IPS-20b (cell line): Measurements from ENCODE around the gene TLL1.

Experiments
- H3K27ac ChIP-seq: one replicate; pipeline ENCODE4 v1.5.1; 2013; ENCODE audit warnings: low read length
- H3K27me3 ChIP-seq: 2 replicates; pipeline ENCODE4 v1.6.1; 2013; ENCODE audit warnings: mild to moderate bottlenecking, low read length, inconsistent platforms; ENCODE audit not compliant: insufficient read depth
- H3K36me3 ChIP-seq: 2 replicates; pipeline ENCODE4 v1.6.1; 2013; ENCODE audit warnings: low read depth, mild to moderate bottlenecking, inconsistent platforms, low read length, moderate library complexity; ENCODE audit not compliant: insufficient read depth
- H3K4me1 ChIP-seq: 2 replicates; pipeline ENCODE4 v1.6.1; 2013; ENCODE audit warnings: mild to moderate bottlenecking, control low read depth, inconsistent platforms, low read length, moderate library complexity; ENCODE audit not compliant: insufficient read depth
- H3K4me3 ChIP-seq: 2 replicates; pipeline ENCODE4 v1.5.1; 2013; ENCODE audit warnings: mild to moderate bottlenecking, low read length, inconsistent platforms
- H3K9ac ChIP-seq: 2 replicates; pipeline ENCODE4 v1.6.1; 2013; ENCODE audit warnings: low read depth, mild to moderate bottlenecking, inconsistent platforms, low read length, moderate library complexity
- H3K9me3 ChIP-seq: 2 replicates; pipeline ENCODE4 v1.6.1; 2013; ENCODE audit warnings: mild to moderate bottlenecking, low read depth, low read length, inconsistent platforms; ENCODE audit not compliant: insufficient read depth

Gene TLL1

GRCh38 chr4:165982934-165983333 is 109.9 kb downstream of the TLL1 start:
- no peak overlapping the region for H3K27ac ChIP-seq
- no peaks in the 10 kb centered on the region for H3K27me3 ChIP-seq
- no peaks in the 10 kb centered on the region for H3K36me3 ChIP-seq
- peaks cover 10% of the 10 kb centered on the region; the same call in 1 of the 2 replicates for H3K4me1 ChIP-seq
- H3K4me3 ChIP-seq: no peak overlapping the region
- H3K9ac ChIP-seq: no peak overlapping the region
- H3K9me3 ChIP-seq: no peaks in the 10 kb centered on the region

DNA sequence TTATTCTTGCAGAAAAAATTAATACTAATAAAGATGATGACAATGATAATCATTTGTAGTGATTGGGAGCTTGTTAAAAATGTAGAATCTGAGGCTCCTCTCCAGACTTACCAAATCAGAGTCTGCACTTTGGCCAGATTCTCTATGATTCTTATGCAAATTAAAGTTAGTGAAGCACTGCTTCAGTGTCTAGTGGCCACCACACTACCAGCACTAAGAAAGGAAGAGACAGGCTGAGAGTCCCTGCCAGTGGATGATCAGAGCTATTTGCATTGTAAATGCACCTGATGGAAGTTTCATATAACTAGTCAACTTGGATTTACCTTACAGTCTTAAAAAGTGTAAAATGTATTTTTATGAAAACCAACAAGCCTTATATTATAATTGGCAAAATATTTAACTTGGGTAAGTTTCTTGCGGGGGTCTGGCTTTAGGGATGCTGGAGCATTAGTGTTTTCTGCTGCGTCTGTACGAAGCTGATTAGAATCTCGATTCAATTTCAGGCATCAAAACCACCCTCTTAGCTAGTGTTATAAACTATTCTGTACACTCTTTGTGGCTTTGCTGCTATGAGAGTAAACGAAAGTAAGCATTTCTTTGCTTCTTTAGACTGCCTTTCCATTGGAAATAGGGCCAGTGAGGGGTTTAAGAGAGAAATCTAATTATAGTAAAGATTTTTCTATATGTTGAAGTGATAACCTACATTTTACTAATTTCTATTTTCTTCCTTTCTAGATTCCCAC is 114.1 kb downstream of the TLL1 start:
- no peak overlapping the region for H3K27ac ChIP-seq
- H3K4me1 ChIP-seq: peaks cover 10% of the 10 kb centered on the region; the same call in 1 of the 2 replicates
- no peaks in the 10 kb centered on the region for H3K9me3 ChIP-seq
- H3K9ac ChIP-seq: no peak overlapping the region
- H3K27me3 ChIP-seq: no peaks in the 10 kb centered on the region
- H3K36me3 ChIP-seq: no peaks in the 10 kb centered on the region
- H3K4me3 ChIP-seq: no peak overlapping the region

DNA sequence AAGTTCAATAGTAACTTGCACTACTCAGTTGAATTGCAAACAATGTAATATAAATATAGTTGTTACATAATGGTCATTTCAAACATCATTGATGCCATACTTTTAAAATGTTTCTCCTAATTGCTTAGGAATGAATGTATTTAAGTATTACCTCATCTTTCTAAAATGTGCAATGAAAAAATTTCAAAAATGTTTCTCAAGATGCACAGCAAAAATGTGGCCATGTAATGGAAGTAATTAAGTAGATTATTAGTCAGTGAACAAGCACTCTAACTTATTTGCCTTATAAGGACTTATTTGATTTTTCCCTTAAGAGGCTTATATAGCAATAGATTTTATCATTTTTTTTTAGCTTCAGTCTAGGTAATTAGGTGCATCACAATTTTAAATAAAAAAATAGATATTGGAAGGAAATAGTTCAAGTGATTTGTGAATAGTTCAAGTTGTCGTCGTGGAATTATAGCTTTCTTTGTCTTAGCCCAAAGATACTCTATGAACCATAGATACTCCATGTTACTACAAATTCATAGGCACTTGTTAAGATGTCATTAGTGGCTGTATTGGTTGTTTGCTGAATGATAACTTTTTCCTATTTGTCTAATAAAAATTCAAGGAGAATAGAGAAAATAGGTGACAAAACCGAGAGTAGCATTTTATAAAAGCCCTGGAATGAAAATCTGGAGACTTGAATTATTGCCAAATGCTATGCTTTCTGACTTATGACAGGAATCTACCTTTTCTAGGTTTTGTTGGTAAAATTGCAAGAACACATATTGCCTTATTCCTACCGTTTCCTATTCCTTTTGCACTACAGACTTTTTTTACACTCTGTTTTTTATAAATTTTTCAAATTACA is 118.5 kb downstream of the TLL1 start:
- Histone ChIP-seq H3K4me3 (no peak overlapping the region), H3K4me1 (peaks cover 9% of the 10 kb centered on the region; the same call in 1 of the 2 replicates), H3K9me3 (no peaks in the 10 kb centered on the region), H3K27me3 (no peaks in the 10 kb centered on the region), H3K27ac (no peak overlapping the region), H3K9ac (no peak overlapping the region), H3K36me3 (no peaks in the 10 kb centered on the region)

DNA sequence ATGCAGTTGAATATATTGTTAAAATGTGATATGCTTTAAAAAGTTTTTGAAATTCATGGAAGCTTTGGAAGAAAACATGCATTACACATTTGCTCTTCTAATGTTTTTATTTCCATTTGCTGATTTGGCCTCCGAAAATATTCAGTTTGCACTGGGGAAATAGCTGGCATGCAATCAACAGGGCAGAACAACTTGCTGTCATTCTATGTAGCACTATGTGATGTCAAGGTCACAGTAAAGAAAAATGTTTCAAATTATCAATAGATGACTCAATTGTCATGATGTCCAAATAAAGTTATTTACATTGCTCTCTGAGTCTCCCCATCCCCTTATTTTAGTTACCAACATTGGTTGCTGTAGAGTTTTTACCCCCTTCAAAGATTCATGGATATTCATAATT is 119.2 kb downstream of the TLL1 start:
- Histone ChIP-seq H3K9ac (no peak overlapping the region), H3K36me3 (no peaks in the 10 kb centered on the region), H3K4me1 (peaks cover 2% of the 10 kb centered on the region; the same call in 1 of the 2 replicates)

GRCh38 chr4:165994701-165995100 is 121.7 kb downstream of the TLL1 start:
- Histone ChIP-seq H3K9ac (no peak overlapping the region), H3K27me3 (no peaks in the 10 kb centered on the region), H3K4me1 (no peaks in the 10 kb centered on the region), H3K27ac (no peak overlapping the region), H3K9me3 (no peaks in the 10 kb centered on the region), H3K36me3 (no peaks in the 10 kb centered on the region), H3K4me3 (no peak overlapping the region)

More for the DNA sequence above, 119.2 kb downstream of the TLL1 start:
- no peaks in the 10 kb centered on the region for H3K9me3 ChIP-seq
- H3K27me3 ChIP-seq: no peaks in the 10 kb centered on the region
- no peak overlapping the region for H3K4me3 ChIP-seq
- H3K27ac ChIP-seq: no peak overlapping the region

DNA sequence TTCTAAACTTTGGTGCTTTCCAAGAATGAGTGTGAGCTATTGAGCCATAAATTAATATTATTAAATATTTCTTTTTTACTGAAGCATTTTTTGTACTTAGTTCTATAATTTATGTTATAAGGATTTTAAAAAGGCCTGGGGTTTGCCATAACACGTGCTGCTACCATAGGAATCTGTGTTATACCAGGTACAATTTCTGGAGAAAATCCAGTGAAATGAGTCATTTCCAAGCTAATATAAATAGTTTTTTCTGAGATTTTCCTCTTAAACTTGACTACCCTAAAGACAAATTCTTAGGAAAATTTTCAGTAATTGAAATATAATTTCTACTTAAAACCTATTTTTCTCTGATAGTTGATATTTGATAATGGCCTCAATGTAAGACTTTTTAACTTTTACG is 130.8 kb downstream of the TLL1 start:
- H3K9me3 ChIP-seq: no peaks in the 10 kb centered on the region
- no peak overlapping the region for H3K4me3 ChIP-seq
- no peak overlapping the region for H3K27ac ChIP-seq

DNA sequence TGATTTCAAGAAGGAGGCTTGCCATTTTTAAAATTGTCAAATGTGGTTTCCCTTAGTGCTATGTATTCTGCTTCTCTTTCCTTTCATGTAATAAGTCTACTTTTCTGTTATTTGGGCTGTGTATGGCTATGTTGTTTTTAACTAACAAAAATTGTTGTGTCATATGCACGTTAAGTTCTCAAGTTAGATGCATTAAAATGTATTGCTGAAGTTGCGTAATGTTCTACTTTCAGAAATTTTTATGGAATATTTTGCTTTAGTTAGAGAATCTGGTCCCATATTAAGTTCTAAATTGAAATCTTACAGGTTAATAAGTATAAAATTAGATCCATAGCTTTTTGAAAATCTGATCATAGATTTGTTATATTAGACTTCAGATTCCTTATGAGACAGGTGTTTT is 133.2 kb downstream of the TLL1 start:
- no peak overlapping the region for H3K4me3 ChIP-seq
- no peaks in the 10 kb centered on the region for H3K36me3 ChIP-seq
- H3K9ac ChIP-seq: no peak overlapping the region
- no peaks in the 10 kb centered on the region for H3K4me1 ChIP-seq
- H3K27ac ChIP-seq: no peak overlapping the region
- H3K27me3 ChIP-seq: no peaks in the 10 kb centered on the region
- no peaks in the 10 kb centered on the region for H3K9me3 ChIP-seq

More for the DNA sequence above, 130.8 kb downstream of the TLL1 start:
- Histone ChIP-seq H3K36me3 (no peaks in the 10 kb centered on the region), H3K27me3 (no peaks in the 10 kb centered on the region), H3K4me1 (no peaks in the 10 kb centered on the region), H3K9ac (no peak overlapping the region)

- H3K4me1 ChIP-seq: no peaks in the 10 kb centered on the region
- no peaks in the 10 kb centered on the region for H3K9me3 ChIP-seq
- no peaks in the 10 kb centered on the region for H3K27me3 ChIP-seq
- no peaks in the 10 kb centered on the region for H3K36me3 ChIP-seq
- no peak overlapping the region for H3K27ac ChIP-seq
- H3K4me3 ChIP-seq: no peak overlapping the region
- H3K9ac ChIP-seq: no peak overlapping the region
Observed at GRCh38 chr4:166008510-166008909, 135.5 kb downstream of the TLL1 start.

DNA sequence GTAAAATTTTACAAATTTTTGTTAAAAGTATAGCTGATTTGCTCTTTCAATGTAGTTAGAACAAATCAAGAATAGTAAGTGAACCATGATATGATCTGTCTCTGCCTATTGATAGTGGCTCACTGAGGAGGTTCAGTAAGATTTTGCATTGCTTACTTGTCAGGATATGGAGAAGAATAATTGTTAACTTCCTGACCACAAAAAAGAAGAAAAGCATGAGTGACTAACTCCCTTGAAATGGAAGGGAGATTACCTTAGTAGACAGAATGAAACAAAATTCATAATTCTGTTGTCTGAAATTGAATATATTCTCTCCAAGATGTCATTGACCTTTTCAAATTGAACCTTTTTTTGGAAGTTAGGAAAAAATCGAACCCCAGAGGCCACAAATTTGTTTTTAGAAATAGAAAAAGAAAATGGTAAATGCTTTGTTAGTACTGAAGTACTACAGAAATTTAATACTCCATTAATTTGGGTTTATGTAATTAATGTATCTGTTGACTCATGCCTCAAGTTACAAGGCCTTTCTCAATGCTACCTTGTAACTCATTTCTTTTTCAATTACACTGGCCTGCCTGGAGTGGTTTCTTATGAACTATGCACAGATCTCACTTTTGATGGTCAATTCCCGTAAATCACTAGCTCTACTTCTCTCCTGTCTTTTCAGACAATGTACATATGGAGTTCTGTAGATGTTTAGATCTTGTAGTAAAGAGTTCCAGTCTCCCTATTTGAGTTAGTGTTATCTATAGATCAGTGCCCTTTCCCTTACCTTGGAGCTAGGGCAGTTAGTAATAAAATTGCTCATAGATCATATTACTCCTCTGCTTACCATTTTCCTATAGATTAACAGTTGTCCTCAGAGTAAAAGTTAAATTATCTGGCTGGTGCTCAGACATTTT is 139.3 kb downstream of the TLL1 start:
- Histone ChIP-seq H3K9me3 (no peaks in the 10 kb centered on the region), H3K27me3 (no peaks in the 10 kb centered on the region), H3K4me1 (no peaks in the 10 kb centered on the region), H3K27ac (no peak overlapping the region), H3K9ac (no peak overlapping the region), H3K36me3 (no peaks in the 10 kb centered on the region), H3K4me3 (no peak overlapping the region)

GRCh38 chr4:166014411-166014810 is 141.4 kb downstream of the TLL1 start:
- Histone ChIP-seq H3K27me3 (no peaks in the 10 kb centered on the region), H3K9ac (no peak overlapping the region), H3K27ac (no peak overlapping the region)

GRCh38 chr4:166017804-166018203 is 144.8 kb downstream of the TLL1 start:
- Histone ChIP-seq H3K27ac (no peak overlapping the region), H3K36me3 (no peaks in the 10 kb centered on the region), H3K9ac (no peak overlapping the region), H3K4me1 (no peaks in the 10 kb centered on the region), H3K4me3 (no peak overlapping the region), H3K27me3 (no peaks in the 10 kb centered on the region), H3K9me3 (no peaks in the 10 kb centered on the region)

More at GRCh38 chr4:166014411-166014810, 141.4 kb downstream of the TLL1 start:
- Histone ChIP-seq H3K9me3 (no peaks in the 10 kb centered on the region), H3K36me3 (no peaks in the 10 kb centered on the region), H3K4me3 (no peak overlapping the region), H3K4me1 (no peaks in the 10 kb centered on the region)
